ENCODE measurements around the gene PHACTR2. TPM values are rescaled to one million over a fixed set of nuclear protein-coding genes. Genes with fewer than 3 reads are reported as not detected.
A peak's percentile ranks its signal among the peaks of the same experiment; 100 is the strongest.

The PHACTR2 gene
- total and polyA plus RNA-seq, 2 of the 13 experiments (the other 11 are each of a cell fraction or from before 2014, with no cell fraction given) = 11.3 to 28.2 TPM

DNA sequence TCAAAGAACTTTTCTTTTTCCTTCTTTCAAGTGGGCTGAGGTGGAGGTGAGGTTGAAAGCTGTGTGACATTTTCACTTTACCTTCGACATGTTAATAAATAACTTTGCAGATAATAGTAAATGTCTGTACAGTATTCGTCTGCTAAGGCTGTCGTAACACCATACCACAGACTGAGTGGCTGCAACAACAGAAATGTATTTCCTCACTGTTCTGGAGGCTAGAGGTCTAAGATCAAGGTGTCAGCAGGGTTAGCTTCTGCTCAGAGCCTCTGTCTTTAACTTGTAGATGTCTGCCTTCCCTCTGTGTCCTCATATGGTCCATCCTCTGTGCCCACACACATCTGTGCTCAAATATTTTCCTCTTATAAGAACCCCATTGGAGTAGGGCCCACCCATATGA, 14.9 kb downstream of the PHACTR2 start (continued):
- TF ChIP-seq, protein P1, sequence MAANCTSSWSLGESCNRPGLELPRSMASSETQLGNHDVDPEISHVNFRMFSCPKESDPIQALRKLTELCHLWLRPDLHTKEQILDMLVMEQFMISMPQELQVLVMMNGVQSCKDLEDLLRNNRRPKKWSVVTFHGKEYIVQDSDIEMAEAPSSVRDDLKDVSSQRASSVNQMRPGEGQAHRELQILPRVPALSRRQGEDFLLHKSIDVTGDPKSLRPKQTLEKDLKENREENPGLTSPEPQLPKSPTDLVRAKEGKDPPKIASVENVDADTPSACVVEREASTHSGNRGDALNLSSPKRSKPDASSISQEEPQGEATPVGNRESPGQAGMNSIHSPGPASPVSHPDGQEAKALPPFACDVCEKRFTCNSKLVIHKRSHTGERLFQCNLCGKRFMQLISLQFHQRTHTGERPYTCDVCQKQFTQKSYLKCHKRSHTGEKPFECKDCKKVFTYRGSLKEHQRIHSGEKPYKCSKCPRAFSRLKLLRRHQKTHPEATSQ (CRISPR knock-in tag; IDR thresholded peaks at IDR 0.05; ENCODE audit: borderline replicate concordance) = peak; percentile 81
- peak; percentile 89 for TF ChIP-seq RXRB (CRISPR knock-in tag; IDR thresholded peaks at IDR 0.05; ENCODE audit: borderline replicate concordance)
- peak; percentile 74 for TF ChIP-seq ATF2 (CRISPR knock-in tag; IDR thresholded peaks at IDR 0.05)
- no peak for TF ChIP-seq ZNF557 (CRISPR knock-in tag; IDR thresholded peaks at IDR 0.05)
- TF ChIP-seq SATB2 (CRISPR knock-in tag; IDR thresholded peaks at IDR 0.05) = no peak
- TF ChIP-seq ARID2 (CRISPR knock-in tag; IDR thresholded peaks at IDR 0.05; ENCODE audit: borderline replicate concordance) = 0 out of 2 replicates have a peak, but pooled peaks have one; percentile 20
- TF ChIP-seq ZNF331 (CRISPR knock-in tag; IDR thresholded peaks at IDR 0.05) = peak; percentile 95
- TF ChIP-seq NR3C1 (CRISPR knock-in tag; IDR thresholded peaks at IDR 0.05) = no peak
- TF ChIP-seq RBM22 (optimal IDR thresholded peaks at IDR 0.05; ENCODE audit: low read length) = no peak
- TF ChIP-seq, protein P2, sequence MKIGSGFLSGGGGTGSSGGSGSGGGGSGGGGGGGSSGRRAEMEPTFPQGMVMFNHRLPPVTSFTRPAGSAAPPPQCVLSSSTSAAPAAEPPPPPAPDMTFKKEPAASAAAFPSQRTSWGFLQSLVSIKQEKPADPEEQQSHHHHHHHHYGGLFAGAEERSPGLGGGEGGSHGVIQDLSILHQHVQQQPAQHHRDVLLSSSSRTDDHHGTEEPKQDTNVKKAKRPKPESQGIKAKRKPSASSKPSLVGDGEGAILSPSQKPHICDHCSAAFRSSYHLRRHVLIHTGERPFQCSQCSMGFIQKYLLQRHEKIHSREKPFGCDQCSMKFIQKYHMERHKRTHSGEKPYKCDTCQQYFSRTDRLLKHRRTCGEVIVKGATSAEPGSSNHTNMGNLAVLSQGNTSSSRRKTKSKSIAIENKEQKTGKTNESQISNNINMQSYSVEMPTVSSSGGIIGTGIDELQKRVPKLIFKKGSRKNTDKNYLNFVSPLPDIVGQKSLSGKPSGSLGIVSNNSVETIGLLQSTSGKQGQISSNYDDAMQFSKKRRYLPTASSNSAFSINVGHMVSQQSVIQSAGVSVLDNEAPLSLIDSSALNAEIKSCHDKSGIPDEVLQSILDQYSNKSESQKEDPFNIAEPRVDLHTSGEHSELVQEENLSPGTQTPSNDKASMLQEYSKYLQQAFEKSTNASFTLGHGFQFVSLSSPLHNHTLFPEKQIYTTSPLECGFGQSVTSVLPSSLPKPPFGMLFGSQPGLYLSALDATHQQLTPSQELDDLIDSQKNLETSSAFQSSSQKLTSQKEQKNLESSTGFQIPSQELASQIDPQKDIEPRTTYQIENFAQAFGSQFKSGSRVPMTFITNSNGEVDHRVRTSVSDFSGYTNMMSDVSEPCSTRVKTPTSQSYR (CRISPR knock-in tag; IDR thresholded peaks at IDR 0.05; ENCODE audit: borderline replicate concordance) = peak; percentile 47; the same call in 1 of the 2 replicates
- peak; percentile 82 for TF ChIP-seq CREM (IDR thresholded peaks at IDR 0.05)
- no peak for TF ChIP-seq CREM (CRISPR knock-in tag; IDR thresholded peaks at IDR 0.05)
- TF ChIP-seq UBTF (CRISPR knock-in tag; IDR thresholded peaks at IDR 0.05) = no peak; the same call in 1 of the 2 replicates
- TF ChIP-seq BCL6 (CRISPR knock-in tag; IDR thresholded peaks at IDR 0.05) = peak; percentile 90
- TF ChIP-seq NFKBIZ (CRISPR knock-in tag; IDR thresholded peaks at IDR 0.05) = peak; percentile 40; the same call in 1 of the 2 replicates
- TF ChIP-seq ZNF614 (CRISPR knock-in tag; IDR thresholded peaks at IDR 0.05; ENCODE audit: borderline replicate concordance) = peak; percentile 92
- no peak for TF ChIP-seq TFE3 (CRISPR knock-in tag; IDR thresholded peaks at IDR 0.05)
- TF ChIP-seq XRCC5 (optimal IDR thresholded peaks at IDR 0.05; ENCODE audit: low read length) = no peak
- TF ChIP-seq HNRNPUL1 (IDR thresholded peaks at IDR 0.05; ENCODE audit: low read depth, low read length) = peak; percentile 80
- TF ChIP-seq ZNF33B (CRISPR knock-in tag; IDR thresholded peaks at IDR 0.05) = no peak
- TF ChIP-seq SSRP1 (CRISPR knock-in tag; IDR thresholded peaks at IDR 0.05) = peak; percentile 77; the same call in 1 of the 2 replicates
- peak; percentile 95 for TF ChIP-seq ZMYM4 (CRISPR knock-in tag; IDR thresholded peaks at IDR 0.05)
- TF ChIP-seq PHF5A (CRISPR knock-in tag; IDR thresholded peaks at IDR 0.05; ENCODE audit: low read depth, unreplicated experiment) = peak; percentile 44

All from HepG2 (cell line).